GM12878 (cell line): ENCODE results near the gene GARS1. TPM values are rescaled to one million over a fixed set of nuclear protein-coding genes. Genes with fewer than 3 reads are reported as not detected.
A peak's percentile ranks its signal among the peaks of the same experiment; 100 is the strongest.

ENCODE experiments used
- ATAC-seq: fragments of 200-7000 bp; cut with Tn5 transposase; 3 replicates; pipeline ENCODE4 v1.9.1; 2020; ENCODE audit warnings: mild to moderate bottlenecking, moderate library complexity
- BruUV-seq: library from RNA; stranded (reverse); fragments of 400-500 nt; replicated peaks from 2 replicates; lab custom pipeline; 2021; lab: Mats Ljungman, UMichigan
- CTCF ChIA-PET: fragments of 300-600 bp; sonication (Branson Sonifier 250); formaldehyde crosslinking; extraction: SDS; loops from one replicate; lab custom pipeline; 2021; ENCODE audit warnings: inconsistent platforms; lab: Yijun Ruan, JAX
- POLR2A ChIA-PET: fragments of 350-600 bp; formaldehyde crosslinking; extraction: SDS; loops from one replicate; lab custom pipeline; 2021; ENCODE audit warnings: inconsistent platforms; lab: Charles Lee
- RAD21 ChIA-PET: fragments of 300-600 bp; sonication (Branson Sonifier 250); formaldehyde crosslinking; loops from one replicate; lab custom pipeline; 2023; ENCODE audit warnings: antibody characterized with exemption; ENCODE audit not compliant: unreplicated experiment; lab: Charles Lee
- SMC1A ChIA-PET: fragments of 300-600 bp; sonication (Branson Sonifier 250); formaldehyde crosslinking; loops from one replicate; lab custom pipeline; 2023; ENCODE audit not compliant: unreplicated experiment, uncharacterized antibody; lab: Charles Lee
- DNase-seq: peaks from one replicate; pipeline ENCODE4 v3.0.0-alpha.2; 2011; ENCODE audit warnings: low read depth, low spot score
- FAIRE-seq: peaks from 3 replicates; lab custom pipeline; 2011; peaks lifted over from hg19 to GRCh38; lab: Jason Lieb, UNC
- H2AFZ ChIP-seq: 2 replicates; pipeline ENCODE4 v1.6.0; 2011; ENCODE audit warnings: low read depth, low read length, control low read depth; ENCODE audit not compliant: control insufficient read depth
- H3K27ac ChIP-seq: 2 replicates; pipeline ENCODE4 v1.5.1; 2011; ENCODE audit warnings: control low read depth; ENCODE audit not compliant: control insufficient read depth, insufficient read depth
- H3K27me3 ChIP-seq, 2 experiments: replicated peaks in 1 of 2; 2 replicates each; pipeline versions ENCODE4 v1.6.0 to v1.6.1; 2011; ENCODE audit warnings: low read length in 1 of 2; ENCODE audit not compliant: control insufficient read depth in 2 of 2, insufficient read depth in 2 of 2
- H3K36me3 ChIP-seq, 2 experiments: 2 replicates each; pipeline ENCODE4 v1.5.1; 2011; ENCODE audit warnings: low read length in 1 of 2; ENCODE audit not compliant: control insufficient read depth in 2 of 2, insufficient read depth in 2 of 2
- H3K4me1 ChIP-seq: 2 replicates; pipeline ENCODE4 v1.6.1; 2011; ENCODE audit warnings: mild to moderate bottlenecking, low read length, moderate library complexity, mixed read lengths; ENCODE audit not compliant: control insufficient read depth, insufficient read depth
- H3K4me2 ChIP-seq: 2 replicates; pipeline ENCODE4 v1.6.0; 2011; ENCODE audit warnings: control low read depth; ENCODE audit not compliant: control insufficient read depth, insufficient read depth
- H3K4me3 ChIP-seq: fragments of 200-600 bp; sonication (generic); 2 replicates; pipeline ENCODE4 v1.5.1; 2016
- H3K79me2 ChIP-seq: 2 replicates; pipeline ENCODE4 v1.6.0; 2011; ENCODE audit warnings: low read length; ENCODE audit not compliant: control insufficient read depth, insufficient read depth
- H3K9ac ChIP-seq: 2 replicates; pipeline ENCODE4 v1.8.0; 2011; ENCODE audit warnings: low read length, control low read depth, mixed read lengths; ENCODE audit not compliant: control insufficient read depth, insufficient read depth
- H3K9me3 ChIP-seq: replicated peaks from 3 replicates; pipeline ENCODE4 v1.5.1; 2011; ENCODE audit warnings: mild to moderate bottlenecking, low read length; ENCODE audit not compliant: control insufficient read depth, insufficient read depth
- H4K20me1 ChIP-seq: 2 replicates; pipeline ENCODE4 v1.6.0; 2011; ENCODE audit not compliant: control insufficient read depth, insufficient read depth
- HDAC6 ChIP-seq: fragments of 200-600 bp; sonication (generic); IDR thresholded peaks from one replicate; pipeline ENCODE4 v1.8.0; 2017; ENCODE audit warnings: antibody characterized with exemption; ENCODE audit not compliant: unreplicated experiment
- MTA3 ChIP-seq: IDR thresholded peaks from 2 replicates; pipeline ENCODE4 v1.6.1; 2012; ENCODE audit warnings: low read length, inconsistent platforms, borderline replicate concordance
- RELA ChIP-seq: fragments of 450-650 bp; IDR thresholded peaks from 2 replicates; pipeline ENCODE4 v1.8.0; 2014; ENCODE audit warnings: borderline replicate concordance; ENCODE audit not compliant: partially characterized antibody
- USF1 ChIP-seq: IDR thresholded peaks from 2 replicates; pipeline ENCODE4 v1.6.1; 2011; ENCODE audit warnings: borderline replicate concordance, low read depth, mild to moderate bottlenecking, moderate library complexity, mixed read lengths, low read length; ENCODE audit not compliant: insufficient read depth; ENCODE audit errors: extremely low read length
- WGBS: methylation state at CpG from one replicate; pipeline ENCODE4 v1.1.6; 2016; ENCODE audit warnings: low lambda C conversion rate; ENCODE audit not compliant: insufficient replicate concordance, insufficient coverage; ENCODE audit errors: missing lambda C conversion rate; 5-methylcytosine and 5-hydroxymethylcytosine counted together
- in situ Hi-C: fragments of 300-500 bp; cut with MboI; formaldehyde crosslinking; loops from 9 replicates; pipeline ENCODE4 v1.14.3; 2018; ENCODE audit warnings: mixed read lengths
- intact Hi-C: fragments of 100-400 bp; cut with micrococcal nuclease; formaldehyde crosslinking; loops from one replicate; pipeline ENCODE4 v1.14.2; 2022; ENCODE audit not compliant: unreplicated experiment
- polyA plus RNA-seq, 11 experiments: library from polyadenylated mRNA; depleted of rRNA in 4 of 11; unstranded in 6 of 11; stranded (reverse) in 5 of 11; fragments of >200 nt; fragmentation: Nextera tagmentation in 4 of 11; fragmentation: Illumina TruSeq in 1 of 11; extraction: Ambion mirVana in 4 of 11; extraction: Trizol in 1 of 11; gene quantifications; 1 replicate in 1 of 11; 2 replicates in 10 of 11; pipeline versions ENCODE4 v1.2.1 to v1.2.3, GENCODE V29; 2011 to 2016; ENCODE audit warnings: inconsistent platforms in 2 of 11, missing spikeins in 2 of 11, low read depth in 1 of 11
- total RNA-seq, 4 experiments: library from RNA; depleted of rRNA in 3 of 4; stranded (reverse); fragments of >200 nt in 3 of 4; fragmentation: Illumina TruSeq in 1 of 4; extraction: Trizol in 1 of 4; gene quantifications; 2 replicates each; pipeline versions ENCODE4 v1.2.1 to v1.2.3, GENCODE V29; 2013 to 2021

Gene GARS1
- total and polyA plus RNA-seq, 10 of the 15 experiments (the other 5 are each of a cell fraction or from before 2014, with no cell fraction given): 120 to 361 (median 187) TPM

- H3K4me3 ChIP-seq: peak overlapping the region; percentile 96
- peak overlapping the region; percentile 93 for H3K9ac ChIP-seq
- peaks cover 7% of the 10 kb centered on the region; the same call in 1 of the 2 replicates for H3K4me1 ChIP-seq
- RAD21 ChIA-PET: no interaction called here
- WGBS: 1% methylated on average over 13 of the region's 13 CpGs
- TSS peak; percentile 62 for BruUV-seq
- H2AFZ ChIP-seq: peak overlapping the region; percentile 93
- SMC1A ChIA-PET: interaction anchor here (1.0 to 1.6 kb wide), 3 partner anchors 15 to 46 kb away, joined by 3 read pairs; no protein-coding TSS in a partner anchor
- peaks cover 68% of the 10 kb centered on the region for H3K79me2 ChIP-seq
- no peaks in the 10 kb centered on the region for H3K27me3 ChIP-seq
- intact Hi-C loops (no loop called here), in situ Hi-C loops (no loop called here)
- TF ChIP-seq USF1 (no peak), RELA (no peak), MTA3 (peak; percentile 4; the same call in 1 of the 2 replicates), HDAC6 (no peak)
- peak overlapping the region; percentile 60 for H3K4me2 ChIP-seq
- no peaks in the 10 kb centered on the region for H4K20me1 ChIP-seq
- peak; percentile 1 for DNase-seq
- FAIRE-seq: no peak
- H3K9me3 ChIP-seq: no peaks in the 10 kb centered on the region
- H3K36me3 ChIP-seq: peaks cover 0 to 9% of the 10 kb centered on the region in 2 experiments; a peak in 1 of 4 replicates
- no peak; the same call in 2 of the 3 replicates for ATAC-seq
- H3K27ac ChIP-seq: peak overlapping the region; percentile 85
- CTCF ChIA-PET: interaction anchor here (1.0 kb wide), 1 partner anchor 319 kb away, joined by 3 read pairs; no protein-coding TSS in a partner anchor
- POLR2A ChIA-PET: no interaction called here
Observed at GRCh38 chr7:30595436-30596013, 847 bp downstream of the GARS1 start.
